Measurements from ENCODE around the gene ACBD3. TPM values are rescaled to one million over a fixed set of nuclear protein-coding genes. Genes with fewer than 3 reads are reported as not detected.

The ACBD3 gene
- total RNA-seq, 3 donors from 2014 or later (not counting 1 experiment from before 2014, with no cell fraction given): 26.9 to 33.3 (median 28.8) TPM

- WGBS (ENCODE audit: insufficient coverage): 95% methylated on average over 1 of the region's 1 CpG
- intact Hi-C loops (cut with micrococcal nuclease): no loop called here
- TF ChIP-seq CTCF (IDR thresholded peaks at IDR 0.05): no peak
- DNase-seq (no peak), ATAC-seq (no peak)
- Histone ChIP-seq H3K4me3 (ENCODE audit: low read length) (no peak overlapping the region), H3K9me3 (ENCODE audit: control insufficient read depth, insufficient read depth, low read length) (no peaks in the 10 kb centered on the region), H3K4me1 (ENCODE audit: control insufficient read depth, insufficient read depth, low read length) (no peaks in the 10 kb centered on the region), H3K36me3 (ENCODE audit: control insufficient read depth, insufficient read depth, low read length) (peaks cover 52% of the 10 kb centered on the region), H3K27ac (ENCODE audit: low read length) (no peak overlapping the region), H3K27me3 (ENCODE audit: control insufficient read depth, insufficient read depth, low read length) (no peaks in the 10 kb centered on the region)
- H3K36me3 Mint-ChIP-seq: peaks cover 21% of the 10 kb centered on the region
- H3K27ac Mint-ChIP-seq: no peak overlapping the region
- H3K9me3 Mint-ChIP-seq: no peaks in the 10 kb centered on the region
- H3K4me1 Mint-ChIP-seq: peaks cover 26 to 27% of the 10 kb centered on the region in 2 donors
- no peaks in the 10 kb centered on the region for H3K27me3 Mint-ChIP-seq (ENCODE audit: low read depth in 2 of 2)
- no peak overlapping the region for H3K4me3 Mint-ChIP-seq
Observed at GRCh38 chr1:226164154-226164553, 22.4 kb downstream of the ACBD3 start.

- Mint-ChIP-seq H3K27me3 (ENCODE audit: low read depth in 2 of 2) (no peaks in the 10 kb centered on the region), H3K4me3 (no peak overlapping the region), H3K4me1 (peaks cover 23 to 26% of the 10 kb centered on the region in 2 donors), H3K36me3 (peaks cover 21% of the 10 kb centered on the region), H3K9me3 (no peaks in the 10 kb centered on the region), H3K27ac (peak overlapping the region in 1 of 2 donors; percentile 38)
- Histone ChIP-seq H3K27me3 (ENCODE audit: control insufficient read depth, insufficient read depth, low read length) (no peaks in the 10 kb centered on the region), H3K27ac (ENCODE audit: low read length) (no peak overlapping the region), H3K4me1 (ENCODE audit: control insufficient read depth, insufficient read depth, low read length) (no peaks in the 10 kb centered on the region), H3K9me3 (ENCODE audit: control insufficient read depth, insufficient read depth, low read length) (no peaks in the 10 kb centered on the region), H3K4me3 (ENCODE audit: low read length) (no peak overlapping the region), H3K36me3 (ENCODE audit: control insufficient read depth, insufficient read depth, low read length) (peaks cover 64% of the 10 kb centered on the region)
- no peak for TF ChIP-seq CTCF (IDR thresholded peaks at IDR 0.05)
- intact Hi-C loops (cut with micrococcal nuclease): no loop called here
- ATAC-seq (peak in 1 of 3 donors; percentile 26), DNase-seq (no peak)
- 72% methylated on average over 6 of the region's 8 CpGs for WGBS (ENCODE audit: insufficient coverage)
Observed at GRCh38 chr1:226162898-226163297, 23.6 kb downstream of the ACBD3 start.

- TF ChIP-seq CTCF (IDR thresholded peaks at IDR 0.05): no peak
- 98% methylated on average over 7 of the region's 7 CpGs for WGBS (ENCODE audit: insufficient coverage)
- no peak overlapping the region for H3K27ac Mint-ChIP-seq
- Histone ChIP-seq H3K4me3 (ENCODE audit: low read length) (no peak overlapping the region), H3K9me3 (ENCODE audit: control insufficient read depth, insufficient read depth, low read length) (no peaks in the 10 kb centered on the region), H3K4me1 (ENCODE audit: control insufficient read depth, insufficient read depth, low read length) (no peaks in the 10 kb centered on the region), H3K27ac (ENCODE audit: low read length) (no peak overlapping the region), H3K36me3 (ENCODE audit: control insufficient read depth, insufficient read depth, low read length) (peaks cover 68% of the 10 kb centered on the region), H3K27me3 (ENCODE audit: control insufficient read depth, insufficient read depth, low read length) (no peaks in the 10 kb centered on the region)
- peaks cover 20 to 21% of the 10 kb centered on the region in 2 donors for H3K4me1 Mint-ChIP-seq
- intact Hi-C loops (cut with micrococcal nuclease): no loop called here
- ATAC-seq: no peak
- H3K27me3 Mint-ChIP-seq (ENCODE audit: low read depth in 2 of 2): no peaks in the 10 kb centered on the region
- no peak overlapping the region for H3K4me3 Mint-ChIP-seq
- peaks cover 29% of the 10 kb centered on the region for H3K36me3 Mint-ChIP-seq
- H3K9me3 Mint-ChIP-seq: no peaks in the 10 kb centered on the region
- no peak for DNase-seq
Observed at GRCh38 chr1:226158983-226159382, 27.6 kb downstream of the ACBD3 start.

- Histone ChIP-seq H3K9me3 (ENCODE audit: control insufficient read depth, insufficient read depth, low read length) (no peaks in the 10 kb centered on the region), H3K27ac (ENCODE audit: low read length) (no peak overlapping the region), H3K4me1 (ENCODE audit: control insufficient read depth, insufficient read depth, low read length) (no peaks in the 10 kb centered on the region), H3K27me3 (ENCODE audit: control insufficient read depth, insufficient read depth, low read length) (no peaks in the 10 kb centered on the region), H3K4me3 (ENCODE audit: low read length) (no peak overlapping the region), H3K36me3 (ENCODE audit: control insufficient read depth, insufficient read depth, low read length) (peaks cover 72% of the 10 kb centered on the region)
- no peaks in the 10 kb centered on the region for H3K9me3 Mint-ChIP-seq
- H3K4me3 Mint-ChIP-seq: no peak overlapping the region
- peak overlapping the region in 1 of 2 donors; percentile 46 for H3K27ac Mint-ChIP-seq
- DNase-seq (no peak), ATAC-seq (no peak)
- no peaks in the 10 kb centered on the region for H3K27me3 Mint-ChIP-seq (ENCODE audit: low read depth in 2 of 2)
- no peak for TF ChIP-seq CTCF (IDR thresholded peaks at IDR 0.05)
- H3K36me3 Mint-ChIP-seq: peaks cover 29% of the 10 kb centered on the region
- WGBS (ENCODE audit: insufficient coverage): 100% methylated on average over 1 of the region's 1 CpG
- peaks cover 20 to 21% of the 10 kb centered on the region in 2 donors for H3K4me1 Mint-ChIP-seq
- intact Hi-C loops (cut with micrococcal nuclease): no loop called here
Observed at GRCh38 chr1:226158457-226158856, 28.1 kb downstream of the ACBD3 start.

Measured in natural killer cell (primary cell).